ENCODE data around the gene RASD1. TPM values are rescaled to one million over a fixed set of nuclear protein-coding genes. Genes with fewer than 3 reads are reported as not detected.
"Not testable (repeated sequence)": the region's sequence is repeated elsewhere in the genome, so short reads cannot be mapped to it uniquely, and the experiment has no call there.

The RASD1 gene
- total RNA-seq, 1 experiment from 2014 or later, result not detected

GRCh38 chr17:17472333-17472920 is 23.8 kb downstream of the RASD1 start:
- DNase-seq (ENCODE audit: low read depth), result no peak

- no peak for DNase-seq (ENCODE audit: low read depth)
Observed at GRCh38 chr17:17469996-17470395, 26.2 kb downstream of the RASD1 start.

- DNase-seq (ENCODE audit: low read depth), result no peak
Observed at GRCh38 chr17:17469358-17469757, 26.8 kb downstream of the RASD1 start.

GRCh38 chr17:17468217-17469010 is 27.8 kb downstream of the RASD1 start:
- DNase-seq (ENCODE audit: low read depth), result no peak

GRCh38 chr17:17467720-17468119 is 28.5 kb downstream of the RASD1 start:
- no peak for DNase-seq (ENCODE audit: low read depth)

GRCh38 chr17:17467016-17467415 is 29.2 kb downstream of the RASD1 start:
- DNase-seq (ENCODE audit: low read depth), result no peak

GRCh38 chr17:17466511-17466910 is 29.7 kb downstream of the RASD1 start:
- DNase-seq (ENCODE audit: low read depth), result no peak

GRCh38 chr17:17465878-17466277 is 30.3 kb downstream of the RASD1 start:
- not testable (repeated sequence) for DNase-seq (ENCODE audit: low read depth)

GRCh38 chr17:17463821-17464220 is 32.4 kb downstream of the RASD1 start:
- no peak for DNase-seq (ENCODE audit: low read depth)

GRCh38 chr17:17462048-17462824 is 34.0 kb downstream of the RASD1 start:
- DNase-seq (ENCODE audit: low read depth), result no peak

- no peak for DNase-seq (ENCODE audit: low read depth)
Observed at GRCh38 chr17:17460038-17460437, 36.2 kb downstream of the RASD1 start.

- no peak for DNase-seq (ENCODE audit: low read depth)
Observed at GRCh38 chr17:17457680-17458079, 38.5 kb downstream of the RASD1 start.

- no peak for DNase-seq (ENCODE audit: low read depth)
Observed at GRCh38 chr17:17456251-17456650, 39.9 kb downstream of the RASD1 start.

GRCh38 chr17:17455173-17455572 is 41.0 kb downstream of the RASD1 start:
- no peak for DNase-seq (ENCODE audit: low read depth)

- not testable (repeated sequence) for DNase-seq (ENCODE audit: low read depth)
Observed at GRCh38 chr17:17454700-17455099, 41.5 kb downstream of the RASD1 start.

- no peak for DNase-seq (ENCODE audit: low read depth)
Observed at GRCh38 chr17:17454276-17454675, 41.9 kb downstream of the RASD1 start.

- DNase-seq (ENCODE audit: low read depth), result no peak
Observed at GRCh38 chr17:17453088-17453487, 43.1 kb downstream of the RASD1 start.

- no peak for DNase-seq (ENCODE audit: low read depth)
Observed at GRCh38 chr17:17448723-17449122, 47.5 kb downstream of the RASD1 start.

GRCh38 chr17:17448076-17448475 is 48.1 kb downstream of the RASD1 start:
- no peak for DNase-seq (ENCODE audit: low read depth)

- DNase-seq (ENCODE audit: low read depth), result no peak
Observed at GRCh38 chr17:17447264-17447663, 48.9 kb downstream of the RASD1 start.

- DNase-seq (ENCODE audit: low read depth), result no peak
Observed at GRCh38 chr17:17446666-17447155, 49.5 kb downstream of the RASD1 start.

All from HT1080 (cell line).